ENCODE results near the gene FSHR. TPM values are rescaled to one million over a fixed set of nuclear protein-coding genes. Genes with fewer than 3 reads are reported as not detected.

Gene FSHR
- total RNA-seq, 6 donors from 2014 or later = not detected

DNA sequence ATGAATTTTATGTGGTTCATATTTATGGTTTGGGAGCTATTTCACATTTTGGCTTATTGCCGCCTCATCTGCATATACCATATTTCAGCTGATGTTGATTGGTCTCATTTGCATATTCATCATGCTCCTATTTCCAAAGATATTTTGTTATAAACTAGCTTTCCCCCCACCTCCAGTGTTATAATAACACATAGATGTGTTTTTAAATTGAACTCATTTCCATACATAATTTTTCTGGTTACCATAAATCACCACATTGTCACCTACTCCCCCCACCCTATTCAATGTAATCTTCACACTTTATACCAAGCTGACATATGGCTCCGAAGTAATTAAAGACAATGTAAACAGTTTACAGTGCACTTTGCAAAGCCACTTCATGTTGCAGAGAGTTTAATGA, 101.2 kb downstream of the FSHR start:
- no peaks in the 10 kb centered on the region for H3K4me1 ChIP-seq
- DNase-seq = no peak
- no peaks in the 10 kb centered on the region for H3K36me3 ChIP-seq
- no peak overlapping the region for H3K27ac ChIP-seq
- H3K4me3 ChIP-seq = no peak overlapping the region
- TF ChIP-seq, protein P1, sequence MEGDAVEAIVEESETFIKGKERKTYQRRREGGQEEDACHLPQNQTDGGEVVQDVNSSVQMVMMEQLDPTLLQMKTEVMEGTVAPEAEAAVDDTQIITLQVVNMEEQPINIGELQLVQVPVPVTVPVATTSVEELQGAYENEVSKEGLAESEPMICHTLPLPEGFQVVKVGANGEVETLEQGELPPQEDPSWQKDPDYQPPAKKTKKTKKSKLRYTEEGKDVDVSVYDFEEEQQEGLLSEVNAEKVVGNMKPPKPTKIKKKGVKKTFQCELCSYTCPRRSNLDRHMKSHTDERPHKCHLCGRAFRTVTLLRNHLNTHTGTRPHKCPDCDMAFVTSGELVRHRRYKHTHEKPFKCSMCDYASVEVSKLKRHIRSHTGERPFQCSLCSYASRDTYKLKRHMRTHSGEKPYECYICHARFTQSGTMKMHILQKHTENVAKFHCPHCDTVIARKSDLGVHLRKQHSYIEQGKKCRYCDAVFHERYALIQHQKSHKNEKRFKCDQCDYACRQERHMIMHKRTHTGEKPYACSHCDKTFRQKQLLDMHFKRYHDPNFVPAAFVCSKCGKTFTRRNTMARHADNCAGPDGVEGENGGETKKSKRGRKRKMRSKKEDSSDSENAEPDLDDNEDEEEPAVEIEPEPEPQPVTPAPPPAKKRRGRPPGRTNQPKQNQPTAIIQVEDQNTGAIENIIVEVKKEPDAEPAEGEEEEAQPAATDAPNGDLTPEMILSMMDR (IDR thresholded peaks at IDR 0.05) = no peak
- TF ChIP-seq POLR2A (IDR thresholded peaks at IDR 0.05) = no peak
- TF ChIP-seq POLR2AphosphoS5 (IDR thresholded peaks at IDR 0.05) = no peak
- TF ChIP-seq EP300 (IDR thresholded peaks at IDR 0.05) = no peak
- H3K27me3 ChIP-seq = no peaks in the 10 kb centered on the region
- ATAC-seq (ENCODE audit: low FRiP score in 2 of 2) = no peak
- H3K9me3 ChIP-seq = peaks cover 0 to 10% (median 5%) of the 10 kb centered on the region in 4 donors
- WGBS, 2 donors = 38 to 76% methylated on average over 2 of the region's 2 CpGs

DNA sequence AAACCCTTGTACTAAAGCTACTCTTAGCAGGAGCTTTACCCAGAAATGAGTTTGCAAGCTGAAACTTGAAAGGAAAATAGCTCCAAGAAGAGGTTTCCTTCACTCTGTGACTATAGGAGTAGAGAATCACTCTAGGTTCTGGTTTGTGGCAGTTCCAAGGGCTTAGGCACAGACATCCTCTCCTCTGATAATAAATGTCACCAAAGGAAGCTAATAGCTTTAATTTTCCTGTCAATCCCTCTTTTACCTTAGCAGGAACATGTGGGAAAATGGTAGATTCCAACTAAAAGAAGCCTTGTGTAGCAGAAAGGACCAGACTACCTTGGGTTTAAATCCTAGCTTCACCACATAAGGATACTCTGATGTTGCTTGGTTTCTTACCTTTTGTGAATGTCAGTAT, 104.0 kb downstream of the FSHR start:
- Histone ChIP-seq H3K4me1 (no peaks in the 10 kb centered on the region), H3K36me3 (no peaks in the 10 kb centered on the region), H3K4me3 (no peak overlapping the region), H3K9me3 (peaks cover 0 to 5% (median 0%) of the 10 kb centered on the region in 4 donors), H3K27ac (no peak overlapping the region), H3K27me3 (no peaks in the 10 kb centered on the region)
- no peak for DNase-seq
- no peak for ATAC-seq (ENCODE audit: low FRiP score in 2 of 2)
- TF ChIP-seq POLR2A (IDR thresholded peaks at IDR 0.05) (no peak), POLR2AphosphoS5 (IDR thresholded peaks at IDR 0.05) (no peak), EP300 (IDR thresholded peaks at IDR 0.05) (no peak)
- TF ChIP-seq, protein P1 (IDR thresholded peaks at IDR 0.05) = no peak

DNA sequence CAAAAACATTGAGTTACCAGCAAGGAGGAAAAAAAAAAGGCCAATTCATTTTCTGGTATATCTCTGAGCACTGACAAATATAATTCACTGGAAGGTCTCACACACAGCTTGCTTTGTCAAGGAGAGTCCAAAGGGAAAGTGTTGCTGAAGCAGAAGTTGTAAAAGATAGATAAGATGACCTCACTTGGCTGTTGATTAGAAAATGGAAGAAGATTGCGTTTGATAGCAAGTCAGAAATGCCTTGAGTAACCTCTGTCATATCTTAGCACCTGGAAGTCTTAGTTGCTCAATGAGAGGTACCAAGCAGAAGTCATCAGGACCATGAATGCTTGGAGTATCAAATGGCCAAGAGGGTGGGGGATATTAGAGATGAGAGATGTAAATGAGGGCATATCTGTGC, 105.2 kb downstream of the FSHR start:
- TF ChIP-seq POLR2AphosphoS5 (IDR thresholded peaks at IDR 0.05) (no peak), POLR2A (IDR thresholded peaks at IDR 0.05) (no peak), EP300 (IDR thresholded peaks at IDR 0.05) (no peak)
- TF ChIP-seq, protein P1 (IDR thresholded peaks at IDR 0.05) = no peak
- no peak for DNase-seq
- no peak overlapping the region for H3K4me3 ChIP-seq
- WGBS, 2 donors = 72 to 86% methylated on average over 1 of the region's 1 CpG
- no peaks in the 10 kb centered on the region for H3K27me3 ChIP-seq
- no peak for ATAC-seq (ENCODE audit: low FRiP score in 2 of 2)
- no peaks in the 10 kb centered on the region for H3K4me1 ChIP-seq
- H3K27ac ChIP-seq = no peak overlapping the region
- H3K9me3 ChIP-seq = peaks cover 0 to under 1% (median 0%) of the 10 kb centered on the region in 4 donors
- H3K36me3 ChIP-seq = no peaks in the 10 kb centered on the region

DNA sequence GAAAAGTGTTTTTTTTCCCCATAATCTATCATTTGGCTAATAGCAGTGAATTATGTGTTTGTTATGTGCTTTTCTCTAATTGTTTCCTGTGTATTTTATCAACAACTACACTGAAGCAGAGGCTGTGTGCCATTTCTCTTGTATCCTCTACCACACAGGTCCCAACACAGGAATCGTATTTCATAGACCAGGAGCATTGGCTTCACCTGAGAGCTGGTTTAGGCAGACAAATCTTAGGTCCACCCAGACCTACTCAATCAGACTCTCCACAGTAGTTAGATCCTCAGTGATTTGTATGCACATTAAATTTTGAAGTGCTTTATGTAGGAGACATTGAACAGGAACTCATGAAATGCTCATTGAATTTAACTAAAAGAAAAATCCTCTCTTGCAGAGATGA, 109.2 kb downstream of the FSHR start:
- TF ChIP-seq, protein P1 (IDR thresholded peaks at IDR 0.05) = no peak
- no peak for TF ChIP-seq EP300 (IDR thresholded peaks at IDR 0.05)
- TF ChIP-seq POLR2AphosphoS5 (IDR thresholded peaks at IDR 0.05) = no peak
- no peak for TF ChIP-seq POLR2A (IDR thresholded peaks at IDR 0.05)
- H3K27ac ChIP-seq = no peak overlapping the region
- H3K4me3 ChIP-seq = no peak overlapping the region
- H3K27me3 ChIP-seq = no peaks in the 10 kb centered on the region
- no peaks in the 10 kb centered on the region for H3K9me3 ChIP-seq
- no peaks in the 10 kb centered on the region for H3K36me3 ChIP-seq
- ATAC-seq (ENCODE audit: low FRiP score in 2 of 2) (no peak), DNase-seq (no peak)
- no peaks in the 10 kb centered on the region for H3K4me1 ChIP-seq
- 28 to 88% methylated on average over 1 of the region's 1 CpG for WGBS, 2 donors

DNA sequence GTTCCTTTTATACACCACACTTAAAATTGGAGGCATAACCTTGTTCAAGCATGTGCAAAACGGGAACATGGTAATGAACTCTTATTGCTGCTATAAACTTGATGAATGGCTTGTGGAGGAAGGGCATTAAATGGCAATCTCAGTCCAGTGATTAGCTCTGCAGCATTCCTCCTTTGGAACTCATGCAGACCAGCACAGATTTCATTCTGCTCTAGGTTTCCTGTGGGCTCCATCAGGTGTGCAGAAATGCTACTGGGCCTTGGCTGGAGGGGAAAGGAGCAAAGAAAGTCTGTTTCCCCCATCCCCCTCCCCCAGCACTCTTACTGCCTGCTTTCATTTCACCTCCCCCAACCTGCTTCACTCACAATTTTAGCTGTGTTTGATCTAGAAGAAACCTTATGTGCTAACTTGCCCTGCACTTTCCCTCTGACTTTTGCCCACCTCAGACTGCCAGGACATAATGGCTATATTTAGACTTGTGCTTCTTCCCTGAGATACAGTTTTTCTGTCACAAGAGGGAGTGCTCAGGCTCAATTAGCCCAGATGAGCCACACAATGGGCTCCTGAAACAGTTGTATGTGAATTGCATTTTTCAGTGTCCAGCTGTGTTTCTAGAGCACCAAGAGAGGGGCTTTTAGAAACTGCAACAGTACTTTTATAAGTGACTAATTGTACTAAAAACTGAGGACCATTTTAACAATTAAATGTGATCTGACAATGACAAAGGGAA, 109.8 kb downstream of the FSHR start:
- no peak overlapping the region for H3K4me3 ChIP-seq
- H3K36me3 ChIP-seq = no peaks in the 10 kb centered on the region
- WGBS, 2 donors = 25 to 29% methylated on average over 1 of the region's 1 CpG
- DNase-seq = no peak
- TF ChIP-seq POLR2A (IDR thresholded peaks at IDR 0.05) (no peak), EP300 (IDR thresholded peaks at IDR 0.05) (no peak), POLR2AphosphoS5 (IDR thresholded peaks at IDR 0.05) (no peak)
- TF ChIP-seq, protein P1 (IDR thresholded peaks at IDR 0.05) = no peak
- H3K27me3 ChIP-seq = no peaks in the 10 kb centered on the region
- no peaks in the 10 kb centered on the region for H3K4me1 ChIP-seq
- no peak for ATAC-seq (ENCODE audit: low FRiP score in 2 of 2)
- no peak overlapping the region for H3K27ac ChIP-seq
- no peaks in the 10 kb centered on the region for H3K9me3 ChIP-seq

Measured in upper lobe of left lung (tissue), 6 donors.